SU-DHL-6 (cell line): Measurements from ENCODE around the gene MSH2.

ENCODE experiments used
- H2AFZ ChIP-seq: fragments of 200-600 bp; sonication (generic); 2 replicates; pipeline ENCODE4 v1.6.1; 2014; ENCODE audit warnings: low read depth, mild to moderate bottlenecking, moderate library complexity, mixed read lengths, antibody characterized with exemption, low read length; ENCODE audit not compliant: severe bottlenecking
- H3F3A ChIP-seq: fragments of 200-600 bp; shearing (Covaris generic); 2 replicates; pipeline ENCODE4 v1.6.0; 2016; ENCODE audit warnings: antibody characterized with exemption, mild to moderate bottlenecking; ENCODE audit not compliant: insufficient read depth
- H3K27ac ChIP-seq: fragments of 200-600 bp; sonication (generic); 2 replicates; pipeline ENCODE4 v1.5.1; 2016; ENCODE audit warnings: low read depth, mild to moderate bottlenecking, low read length, moderate library complexity, mixed read lengths
- H3K27me3 ChIP-seq: fragments of 200-600 bp; sonication (generic), shearing (Covaris generic); 2 replicates; pipeline ENCODE4 v1.6.0; 2014; ENCODE audit warnings: mild to moderate bottlenecking, low read length
- H3K36me3 ChIP-seq: fragments of 200-600 bp; sonication (generic); 2 replicates; pipeline ENCODE4 v1.6.1; 2014; ENCODE audit warnings: mild to moderate bottlenecking, low read length, mixed read lengths
- H3K4me2 ChIP-seq: fragments of 300-600, 200-600 bp; shearing (Covaris generic), sonication (generic); 2 replicates; pipeline ENCODE4 v1.6.0; 2014; ENCODE audit warnings: low read length, low read depth, mild to moderate bottlenecking; ENCODE audit not compliant: poor library complexity, severe bottlenecking
- H3K4me3 ChIP-seq: fragments of 200-600 bp; sonication (generic); 2 replicates; pipeline ENCODE4 v1.5.1; 2014; ENCODE audit warnings: antibody characterized with exemption, low read length, mild to moderate bottlenecking, mixed read lengths; ENCODE audit not compliant: insufficient read depth, poor library complexity, severe bottlenecking
- H3K79me2 ChIP-seq: fragments of 200-600 bp; sonication (generic); 2 replicates; pipeline ENCODE4 v1.6.1; 2014; ENCODE audit warnings: mild to moderate bottlenecking, low read length, moderate library complexity; ENCODE audit not compliant: insufficient read depth
- H3K9ac ChIP-seq: fragments of 200-600 bp; sonication (generic); 2 replicates; pipeline ENCODE4 v1.7.0; 2014; ENCODE audit warnings: mild to moderate bottlenecking, low read length
- H3K9me2 ChIP-seq: fragments of 200-600 bp; sonication (generic); replicated peaks from 2 replicates; pipeline ENCODE4 v1.6.1; 2014; ENCODE audit warnings: low read length; ENCODE audit not compliant: insufficient read depth
- H3K9me3 ChIP-seq: fragments of 200-600 bp; sonication (generic); 2 replicates; pipeline ENCODE4 v1.6.1; 2014; ENCODE audit warnings: low read length, mixed read lengths; ENCODE audit not compliant: insufficient read depth
- H4K20me1 ChIP-seq: fragments of 200-600 bp; sonication (generic); 2 replicates; pipeline ENCODE4 v1.6.1; 2014; ENCODE audit warnings: low read depth, mild to moderate bottlenecking, antibody characterized with exemption, low read length, moderate library complexity, mixed read lengths
- CTCF ChIP-seq: fragments of 200-600 bp; sonication (generic); IDR thresholded peaks from one replicate; pipeline ENCODE4 v1.5.1; 2017; ENCODE audit warnings: antibody characterized with exemption, mild to moderate bottlenecking, low read length, moderate library complexity; ENCODE audit not compliant: insufficient read depth, poor library complexity, severe bottlenecking
- EZH2phosphoT487 ChIP-seq: fragments of 200-600 bp; sonication (generic), shearing (Covaris generic); conservative IDR thresholded peaks from 2 replicates; pipeline ENCODE4 v1.6.1; 2018; ENCODE audit warnings: mild to moderate bottlenecking, antibody characterized with exemption, low read length, moderate library complexity, mixed read lengths

The MSH2 gene

DNA sequence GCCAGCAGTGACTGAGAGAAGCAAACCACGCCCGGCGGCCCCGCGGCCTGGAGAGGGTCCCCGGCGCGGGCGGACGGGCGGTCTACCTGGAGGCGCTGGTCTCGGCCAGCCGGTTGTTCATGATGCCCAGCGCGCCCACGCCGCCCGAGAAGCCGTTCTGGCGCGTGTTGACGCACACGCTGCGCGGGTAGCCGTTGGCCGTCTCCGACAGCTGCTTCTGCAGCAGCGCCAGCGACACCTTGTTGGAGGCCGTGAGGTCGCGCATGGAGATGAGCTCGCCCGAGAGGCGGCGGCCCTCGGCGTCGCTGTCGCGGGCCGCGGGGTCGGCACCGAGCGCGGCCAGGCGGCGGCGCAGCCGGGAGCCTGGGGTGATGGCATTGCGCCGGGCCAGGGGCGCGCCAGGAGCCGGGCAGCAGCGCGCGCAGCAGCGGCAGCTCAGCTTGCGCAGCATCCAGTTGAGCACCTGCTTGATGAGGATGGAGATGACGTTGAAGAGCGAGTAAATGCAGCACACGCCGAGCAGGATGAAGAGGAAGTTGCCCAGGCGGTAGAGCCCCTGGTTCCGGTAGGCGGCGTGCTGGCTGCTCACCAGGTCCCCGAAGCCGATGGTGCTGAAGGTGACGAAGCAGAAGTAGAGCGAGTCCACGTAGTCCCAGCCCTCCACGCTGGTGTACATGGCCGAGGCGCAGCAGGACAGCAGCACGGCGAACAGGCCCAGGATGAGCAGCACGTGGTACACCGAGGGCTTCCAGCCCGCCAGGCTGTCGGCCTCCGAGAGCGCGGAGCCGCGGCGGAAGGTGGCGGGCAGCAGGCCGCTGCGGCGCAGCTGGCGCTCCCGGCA lies 118.1 kb downstream of the MSH2 start:
- H3K4me2 ChIP-seq: peak overlapping the region; percentile 99

GRCh38 chr2:47521666-47522285 lies 118.8 kb downstream of the MSH2 start:
- Histone ChIP-seq H2AFZ (peak overlapping the region; percentile 65), H3K79me2 (no peaks in the 10 kb centered on the region; the same call in 1 of the 2 replicates), H3K27ac (peak overlapping the region; percentile 97), H3K9me2 (no peaks in the 10 kb centered on the region), H3K9ac (peak overlapping the region; percentile 80), H3K9me3 (no peaks in the 10 kb centered on the region), H3K4me3 (peak overlapping the region; percentile 74), H4K20me1 (no peaks in the 10 kb centered on the region), H3K4me2 (peak overlapping the region; percentile 99), H3K36me3 (peaks cover 5% of the 10 kb centered on the region; the same call in 1 of the 2 replicates), H3F3A (peaks cover 35% of the 10 kb centered on the region), H3K27me3 (no peaks in the 10 kb centered on the region)
- TF ChIP-seq CTCF (no peak), EZH2phosphoT487 (no peak)

More for the DNA sequence above, 118.1 kb downstream of the MSH2 start:
- H3K36me3 ChIP-seq: peaks cover 5% of the 10 kb centered on the region; the same call in 1 of the 2 replicates
- H3K4me3 ChIP-seq: peak overlapping the region; percentile 74
- peaks cover 35% of the 10 kb centered on the region for H3F3A ChIP-seq
- peak overlapping the region; percentile 65 for H2AFZ ChIP-seq
- TF ChIP-seq EZH2phosphoT487: no peak
- peak; percentile 50 for TF ChIP-seq CTCF
- H3K9me2 ChIP-seq: no peaks in the 10 kb centered on the region
- H3K9ac ChIP-seq: peak overlapping the region; percentile 80
- no peaks in the 10 kb centered on the region for H3K27me3 ChIP-seq
- no peaks in the 10 kb centered on the region; the same call in 1 of the 2 replicates for H3K79me2 ChIP-seq
- no peaks in the 10 kb centered on the region for H3K9me3 ChIP-seq
- H3K27ac ChIP-seq: peak overlapping the region; percentile 97
- H4K20me1 ChIP-seq: no peaks in the 10 kb centered on the region

DNA sequence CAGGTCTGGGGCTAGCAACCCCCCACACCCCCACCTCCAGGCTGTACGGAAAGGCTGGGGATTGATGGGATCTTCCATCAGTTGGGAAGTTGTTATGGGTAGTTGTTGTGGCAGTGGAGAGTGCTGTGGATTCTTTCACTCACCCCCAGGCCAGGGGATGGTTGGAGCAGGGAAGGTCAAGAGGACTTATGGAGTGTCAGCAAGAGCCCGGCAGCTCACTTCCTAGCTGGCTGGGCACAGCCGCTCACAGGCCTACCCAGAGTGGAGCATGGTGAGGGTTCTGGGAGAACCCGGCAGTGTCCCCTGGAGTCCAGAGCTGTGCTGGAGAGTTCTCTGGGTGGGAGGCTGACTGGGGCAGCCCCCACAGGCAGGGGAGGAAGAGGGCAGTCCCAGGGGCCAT lies 122.2 kb downstream of the MSH2 start:
- Histone ChIP-seq H3K9ac (no peak overlapping the region), H3K27me3 (no peaks in the 10 kb centered on the region), H3K4me2 (no peak overlapping the region), H3K36me3 (peaks cover 5% of the 10 kb centered on the region; the same call in 1 of the 2 replicates), H3K79me2 (no peaks in the 10 kb centered on the region; the same call in 1 of the 2 replicates), H3K27ac (no peak overlapping the region), H3F3A (peaks cover 27% of the 10 kb centered on the region), H4K20me1 (no peaks in the 10 kb centered on the region), H3K4me3 (no peak overlapping the region), H3K9me3 (no peaks in the 10 kb centered on the region), H3K9me2 (no peaks in the 10 kb centered on the region), H2AFZ (no peak overlapping the region)
- TF ChIP-seq CTCF (no peak), EZH2phosphoT487 (no peak)
